Middle frontal gyrus (tissue), 1 donor: ENCODE measurements around the gene FOXP1.

Source experiments
- DNase-seq: peaks from one replicate; pipeline ENCODE4 v3.0.0-alpha.2; 2015; ENCODE audit warnings: low spot score; ENCODE audit errors: extremely low spot score

The FOXP1 gene

DNA sequence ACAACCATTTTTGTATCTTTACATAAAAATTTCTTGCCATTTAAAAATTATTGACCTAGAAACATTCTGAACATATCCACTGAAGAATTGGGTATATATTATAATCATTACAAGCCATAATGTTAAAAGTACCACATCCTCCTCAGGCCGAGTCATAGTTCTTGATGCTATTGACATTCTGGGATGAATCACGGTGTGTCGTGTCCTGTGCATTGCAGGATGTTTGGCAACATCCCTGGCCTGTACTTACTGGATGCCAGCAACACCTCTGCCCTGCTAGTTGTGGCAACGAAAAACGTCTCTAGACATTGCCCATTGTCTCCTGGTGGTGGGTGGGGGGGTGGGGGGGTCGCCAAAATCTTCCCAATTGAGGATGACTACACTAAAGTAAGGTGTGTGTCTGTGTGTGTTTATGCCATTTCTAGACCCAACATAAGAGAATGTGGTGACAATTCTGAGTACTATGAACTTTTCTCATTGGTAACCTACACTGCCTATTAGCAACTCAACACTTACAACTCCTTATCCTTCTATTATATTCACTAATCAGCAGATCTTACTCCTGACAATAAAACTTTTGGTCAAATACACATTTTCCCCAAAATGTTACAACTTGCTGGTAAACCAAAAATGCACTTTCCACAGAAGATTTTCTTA is 471.6 kb downstream of the FOXP1 start:
- DNase-seq, result no peak

DNA sequence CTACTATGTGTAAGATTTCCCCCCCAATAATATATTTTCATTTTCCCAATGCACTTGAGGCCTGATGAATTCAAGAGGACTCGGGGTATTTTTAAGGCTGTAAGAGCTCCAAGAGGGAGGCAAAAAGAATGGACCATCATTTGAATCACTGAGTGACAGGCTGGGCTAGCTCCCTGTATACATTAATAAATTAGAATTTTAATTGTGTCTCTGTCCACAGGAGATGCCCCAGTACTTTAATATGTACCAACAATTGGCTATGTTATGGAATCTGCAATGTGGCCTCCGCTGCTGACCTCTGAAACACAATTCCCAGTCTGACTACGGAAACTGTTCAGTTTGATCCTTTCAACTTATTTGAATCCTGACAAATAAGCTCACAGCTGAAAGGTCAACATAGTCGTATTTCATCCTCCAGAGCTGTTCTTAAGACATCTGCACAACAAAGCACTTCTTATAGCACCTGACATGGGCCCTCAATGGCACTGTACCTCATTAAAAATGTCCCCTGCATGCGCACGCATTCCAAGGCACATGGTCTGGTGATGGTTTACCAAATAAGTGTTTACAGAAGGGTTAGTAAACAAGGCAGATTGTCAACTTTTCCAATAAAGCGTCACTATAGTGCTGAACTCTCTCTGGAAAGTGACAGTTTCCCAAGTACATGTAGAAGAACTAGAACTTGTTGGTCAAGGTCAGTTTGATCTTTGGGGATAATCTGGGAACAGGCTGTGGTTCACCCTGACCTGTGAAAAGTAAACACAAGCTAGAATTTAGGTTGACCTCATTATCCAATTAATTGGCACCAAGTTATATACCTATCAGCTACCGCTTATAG is 472.9 kb downstream of the FOXP1 start:
- DNase-seq, result no peak

DNA sequence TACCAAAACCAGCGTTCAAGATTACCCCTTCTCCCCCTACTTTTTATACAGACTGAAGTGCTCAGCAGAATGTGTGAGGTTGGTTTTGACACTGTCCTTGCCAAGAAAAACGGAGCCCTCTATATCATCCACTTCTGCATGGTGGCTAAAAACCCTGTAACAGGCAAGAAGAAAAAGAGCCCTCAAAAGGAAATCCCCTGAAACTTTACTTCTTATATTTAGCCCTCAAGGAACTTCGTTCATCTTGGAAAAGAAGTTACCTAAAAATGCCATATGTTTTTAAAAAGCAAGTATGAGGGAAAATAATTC is 473.6 kb downstream of the FOXP1 start:
- no peak for DNase-seq

DNA sequence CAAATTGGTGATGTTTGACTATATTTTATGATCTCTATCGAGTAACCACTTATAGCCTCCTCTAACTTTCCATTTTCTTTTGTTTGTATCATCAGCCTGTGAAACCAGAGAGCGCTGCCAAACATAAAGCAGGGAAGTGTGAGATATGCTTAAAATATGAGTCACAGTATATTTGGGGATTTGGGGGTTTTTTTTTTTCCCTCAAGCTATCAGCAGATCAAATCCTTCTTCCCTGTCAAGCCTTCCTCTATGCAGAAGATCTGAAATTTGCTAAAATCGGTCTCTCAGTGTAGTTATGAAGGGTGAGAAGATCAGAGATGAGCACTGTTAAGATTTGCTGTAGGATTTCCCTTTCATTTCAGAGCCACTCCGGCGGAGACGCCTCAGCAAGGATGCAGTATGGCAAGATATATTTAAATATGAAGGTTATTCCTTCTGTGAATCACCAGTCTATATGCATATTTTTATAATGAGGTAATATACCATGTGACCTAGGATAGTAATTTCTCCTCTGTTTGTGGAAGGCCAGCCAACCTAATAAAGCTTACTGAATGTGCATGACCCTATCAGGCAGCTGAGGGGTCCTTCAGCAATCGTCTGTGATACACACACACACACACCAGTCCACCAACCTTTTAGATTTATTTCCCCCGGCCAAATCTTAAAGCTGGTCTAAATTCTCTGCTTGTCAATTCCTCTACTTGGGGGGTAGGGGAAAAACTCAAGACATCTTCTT is 474.1 kb downstream of the FOXP1 start:
- DNase-seq, result no peak

DNA sequence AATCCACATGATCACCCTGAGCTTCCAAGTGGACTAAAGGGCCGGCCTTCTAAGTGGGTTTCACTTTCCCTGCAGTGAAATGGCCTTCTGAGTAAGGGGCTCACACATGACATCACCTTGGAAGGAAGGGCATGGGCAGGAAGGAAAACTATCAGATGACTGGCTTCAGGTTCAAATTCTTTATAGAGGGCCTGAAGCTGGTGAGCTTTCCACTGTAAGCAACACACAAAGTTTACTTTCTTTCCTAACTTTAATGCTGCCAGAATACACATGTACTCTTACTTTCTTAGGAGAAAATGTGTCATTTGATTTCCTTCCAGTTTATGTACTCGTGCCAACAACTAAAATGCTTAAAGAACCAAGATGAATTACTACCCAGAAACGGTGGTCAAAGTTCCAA is 475.6 kb downstream of the FOXP1 start:
- DNase-seq, result no peak

DNA sequence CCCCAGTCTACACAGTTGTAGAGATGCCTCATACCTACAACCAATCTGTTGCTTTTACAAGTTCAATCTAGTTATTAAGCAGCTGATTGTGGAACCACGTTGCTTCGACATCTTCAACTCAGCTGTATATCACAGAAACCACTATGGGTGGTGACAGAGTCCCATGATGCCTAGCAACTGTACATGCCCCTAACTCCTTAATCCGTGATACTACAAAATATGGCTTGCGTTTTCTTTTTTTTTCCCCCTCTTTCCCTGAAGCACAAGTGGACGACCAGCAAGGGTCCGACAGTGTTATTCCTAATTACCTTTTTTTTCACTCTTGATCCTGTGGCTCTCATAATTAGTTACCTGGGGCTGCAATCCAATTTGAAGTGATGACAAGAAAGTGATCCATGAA is 478.6 kb downstream of the FOXP1 start:
- DNase-seq, result no peak

DNA sequence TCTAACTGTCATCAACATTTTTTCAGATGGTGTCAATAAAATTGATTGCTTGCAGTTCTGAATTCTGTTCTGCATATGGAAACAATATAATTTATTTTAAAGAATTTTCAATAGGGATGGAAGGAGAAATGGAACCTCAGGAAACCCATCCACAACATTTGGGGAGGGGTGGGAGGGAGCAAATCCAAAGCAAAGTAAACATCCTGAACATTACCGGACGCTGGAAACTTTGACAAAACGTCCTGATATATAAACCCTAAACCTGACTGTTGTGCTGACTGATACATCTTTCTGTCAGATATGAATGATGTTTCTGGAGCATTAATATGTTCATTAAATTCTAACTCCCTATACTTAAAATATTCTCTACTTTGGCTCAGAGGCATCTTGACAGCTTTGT is 479.0 kb downstream of the FOXP1 start:
- no peak for DNase-seq

DNA sequence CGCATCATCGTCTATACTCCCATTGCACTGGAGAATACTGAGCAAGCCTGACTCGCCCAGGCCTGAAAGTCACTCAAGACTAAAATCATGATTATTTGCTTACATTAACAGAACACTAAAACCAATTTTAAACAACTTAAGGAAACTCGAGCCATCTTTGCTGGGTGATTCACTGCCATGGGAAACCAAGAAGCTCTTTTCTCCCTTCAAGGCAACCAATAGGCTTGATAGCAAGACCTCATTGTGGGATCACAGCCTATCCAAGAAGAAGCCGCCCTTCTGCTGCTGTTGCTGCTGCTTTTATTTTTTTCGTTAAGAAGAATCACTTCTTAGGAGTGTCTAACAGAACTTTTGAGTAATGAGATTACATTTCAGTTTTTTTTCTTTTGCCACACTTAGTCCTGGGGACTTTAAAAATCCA is 479.4 kb downstream of the FOXP1 start:
- no peak for DNase-seq

DNA sequence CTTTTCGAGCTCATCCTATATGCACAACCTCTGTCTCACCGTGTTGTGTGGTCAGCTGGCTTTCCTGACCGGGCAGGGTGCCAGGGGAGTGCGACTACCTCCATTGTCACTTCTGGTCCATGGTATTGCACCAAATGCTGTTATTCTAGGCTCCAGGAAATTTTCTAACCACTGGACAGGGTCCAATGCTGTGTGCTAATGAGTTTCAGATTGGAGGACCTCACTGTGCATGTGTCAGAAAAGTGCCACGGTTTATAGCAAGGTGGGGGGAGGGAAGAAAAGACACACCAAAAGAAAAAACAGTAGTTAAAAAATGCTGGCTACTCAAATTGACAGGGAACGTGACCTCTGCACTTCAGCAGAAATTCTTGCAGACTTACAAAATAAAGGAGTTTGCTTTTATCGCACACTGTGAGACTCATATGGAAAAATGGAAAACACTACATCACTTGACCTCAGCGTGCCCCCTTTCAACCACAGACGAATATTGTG is 480.1 kb downstream of the FOXP1 start:
- DNase-seq, result no peak

DNA sequence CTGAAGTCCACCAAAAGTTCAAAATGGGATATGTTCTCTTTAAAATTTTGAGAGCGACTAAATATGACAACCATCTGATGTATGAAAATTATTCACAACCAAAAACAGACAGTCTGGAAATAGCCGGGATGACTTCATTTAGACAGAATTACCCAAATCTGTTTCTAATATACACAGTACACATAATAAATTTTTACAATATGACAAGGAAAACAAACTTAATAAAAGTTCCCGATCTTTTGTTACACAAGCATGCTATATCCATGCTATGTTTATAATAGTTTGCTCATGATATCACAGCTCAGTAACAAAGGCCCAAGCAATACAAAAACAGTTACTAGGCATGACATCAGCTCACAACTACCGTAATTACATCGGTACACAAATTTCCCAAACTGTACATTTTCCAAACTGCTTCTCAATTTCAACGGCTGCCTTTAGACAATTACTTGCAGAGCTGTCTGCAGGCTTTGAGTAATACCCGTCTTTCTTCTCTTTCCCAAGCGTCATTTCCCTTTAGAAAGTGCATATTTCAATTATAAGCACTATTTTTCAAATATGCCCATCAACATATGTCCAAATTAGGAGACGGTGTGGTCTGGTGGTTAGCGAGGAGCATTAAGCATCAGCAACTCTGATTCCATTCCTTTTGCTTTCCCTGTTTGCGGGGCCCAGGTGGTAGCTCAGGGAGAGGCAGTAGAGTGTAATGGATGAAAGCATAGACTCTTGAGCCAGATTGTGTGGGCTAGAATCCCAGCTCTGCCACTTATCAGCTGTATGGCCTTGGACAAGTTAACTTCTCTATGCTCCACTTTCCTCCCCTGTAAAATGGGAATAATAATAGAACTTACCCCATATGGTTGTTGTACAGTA is 481.2 kb downstream of the FOXP1 start:
- no peak for DNase-seq

DNA sequence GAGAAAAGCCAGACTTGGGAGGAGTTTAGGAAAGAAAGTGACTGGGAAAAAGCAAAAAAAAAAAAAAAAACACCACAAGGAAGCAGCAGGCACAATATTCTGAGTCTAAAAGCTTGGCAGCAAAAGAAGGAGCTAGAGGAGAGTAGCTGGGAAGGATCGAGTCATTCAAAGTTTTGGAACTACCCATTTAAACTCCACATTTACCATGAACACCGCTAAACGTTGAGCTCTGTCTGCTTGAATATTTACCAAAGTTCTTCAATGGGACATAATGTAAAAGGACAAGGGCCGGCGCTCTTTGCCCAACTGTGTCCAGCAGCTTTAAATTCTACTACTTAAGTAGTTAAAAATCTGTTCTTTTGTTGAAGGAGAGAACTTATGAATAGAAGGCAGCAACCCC is 481.9 kb downstream of the FOXP1 start:
- no peak for DNase-seq

DNA sequence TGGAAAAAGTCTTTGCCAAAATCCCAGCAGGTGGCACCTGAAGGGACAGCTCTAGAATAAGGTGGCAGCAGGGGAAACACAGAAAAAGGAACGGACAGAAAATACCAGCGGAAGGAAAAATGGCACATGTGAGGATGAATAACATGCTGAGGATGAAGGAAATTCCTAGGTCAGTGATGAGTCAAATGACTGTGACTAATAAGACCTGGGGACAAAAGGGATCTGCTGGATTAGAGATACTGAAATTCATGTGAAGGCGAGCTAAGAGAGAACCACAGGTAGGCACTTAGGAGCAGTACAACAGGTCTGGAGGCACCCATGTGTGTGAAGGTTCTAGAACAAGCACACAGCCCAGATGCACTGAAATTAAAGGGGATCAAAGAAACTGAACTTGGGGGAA is 482.5 kb downstream of the FOXP1 start:
- no peak for DNase-seq

DNA sequence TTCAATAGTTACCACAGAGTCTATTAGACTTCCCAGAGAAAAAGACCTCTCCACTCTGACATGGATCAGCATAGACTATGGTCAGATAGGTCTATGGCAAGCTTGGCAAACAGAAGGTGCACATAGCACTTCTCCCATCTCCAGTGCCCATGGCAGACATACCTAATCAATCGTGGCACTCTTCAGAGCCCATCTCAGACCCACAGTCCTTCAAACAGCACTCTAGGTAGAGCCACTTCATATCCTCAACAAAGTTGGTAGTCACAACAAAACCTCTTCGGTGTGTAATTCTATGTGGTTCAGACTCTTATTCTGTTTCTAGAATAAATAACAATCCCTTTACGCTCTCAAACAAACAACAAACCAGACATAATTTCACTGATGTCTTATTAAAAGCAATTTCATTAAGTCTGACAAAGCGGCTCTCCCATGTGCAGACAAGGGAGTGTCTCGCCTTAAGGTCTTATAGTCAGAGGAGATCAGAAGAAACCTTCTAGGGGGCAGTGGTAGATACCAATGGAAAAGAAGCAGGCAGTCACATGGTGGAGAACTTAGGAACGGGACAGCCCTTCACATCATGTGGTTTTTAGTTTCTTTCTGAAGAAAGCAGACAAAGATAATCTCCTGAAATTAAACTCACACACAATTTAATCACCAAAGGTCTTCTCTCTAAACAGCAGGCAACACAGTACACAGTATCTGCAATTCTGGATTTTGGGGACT is 483.4 kb downstream of the FOXP1 start:
- no peak for DNase-seq

DNA sequence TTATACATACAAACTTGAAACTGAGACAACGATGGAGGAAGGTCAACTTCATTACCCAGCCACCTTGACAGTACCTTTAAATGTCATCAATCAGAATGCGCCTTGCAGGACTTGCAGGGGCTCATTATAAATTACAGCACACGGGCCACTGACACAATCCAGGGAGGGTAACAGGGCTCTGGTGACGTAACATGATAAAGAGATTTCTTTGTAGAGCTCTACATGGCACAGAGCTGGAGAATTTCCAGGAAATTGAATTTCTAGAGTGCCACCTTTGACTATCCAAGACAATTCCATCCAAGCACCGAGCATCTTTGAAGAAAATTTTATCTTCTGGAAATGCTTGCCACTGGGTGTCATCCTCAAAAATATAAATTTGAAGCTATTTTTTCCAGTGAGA is 486.0 kb downstream of the FOXP1 start:
- no peak for DNase-seq

DNA sequence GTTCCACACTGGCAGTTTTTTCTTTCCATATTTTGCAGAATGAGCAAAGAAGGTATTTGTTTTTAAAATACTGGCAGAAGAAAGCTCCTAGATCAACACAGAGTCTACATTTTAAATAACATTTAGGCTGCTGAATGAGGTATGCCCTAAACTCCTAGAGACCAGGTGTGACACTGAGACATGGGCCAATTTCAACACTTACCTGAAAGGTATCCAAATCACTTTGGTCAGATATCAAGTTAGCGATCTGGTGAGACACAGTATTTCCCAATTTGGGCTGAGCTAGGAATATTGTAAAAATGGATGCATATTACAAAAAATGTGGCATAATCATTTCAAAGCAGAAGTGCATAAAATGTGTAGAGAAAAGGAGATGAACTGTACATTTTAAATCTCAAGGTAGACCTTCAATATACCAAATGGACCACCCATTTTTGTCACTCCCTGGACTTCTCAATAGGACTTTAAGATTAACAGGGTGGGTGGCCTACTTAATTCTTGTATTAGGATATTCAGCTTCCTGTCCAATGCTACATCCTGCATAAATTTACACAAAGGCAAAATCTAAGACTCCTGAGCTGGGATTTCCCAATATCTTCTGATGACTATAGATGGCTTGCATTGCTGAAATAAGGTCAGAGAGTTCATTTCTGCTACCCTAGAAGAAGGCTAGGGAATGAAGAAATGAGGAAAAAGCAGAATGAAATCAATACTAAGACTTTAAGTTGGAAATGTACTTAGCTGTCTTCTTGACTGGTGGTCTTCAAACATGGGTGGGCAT is 487.8 kb downstream of the FOXP1 start:
- DNase-seq, result no peak

DNA sequence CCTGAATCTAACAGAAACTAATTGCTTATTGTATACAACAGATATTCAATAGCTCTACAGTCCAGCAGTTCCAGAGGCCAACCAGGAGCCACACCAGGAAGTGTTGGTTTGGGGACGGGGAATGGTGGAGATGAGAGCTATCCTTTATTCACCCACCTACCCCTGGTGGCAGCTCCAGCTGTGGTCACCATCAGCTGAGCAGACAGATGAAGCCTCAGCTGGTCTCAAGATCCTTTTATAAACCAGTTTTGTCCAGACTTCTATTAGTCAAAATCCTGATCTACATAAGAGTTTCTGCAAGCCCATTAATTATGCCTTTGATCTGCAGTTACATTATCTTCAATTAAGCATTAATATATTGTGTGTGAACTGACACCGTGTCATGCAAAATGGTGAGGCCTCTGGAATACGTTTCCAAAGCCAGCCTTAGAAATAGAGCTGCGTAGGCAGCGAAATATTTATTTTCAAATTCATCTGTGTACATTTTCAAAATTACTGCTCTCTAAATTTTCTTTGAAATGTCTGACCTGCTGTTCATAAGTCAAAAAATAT is 488.8 kb downstream of the FOXP1 start:
- DNase-seq, result no peak

DNA sequence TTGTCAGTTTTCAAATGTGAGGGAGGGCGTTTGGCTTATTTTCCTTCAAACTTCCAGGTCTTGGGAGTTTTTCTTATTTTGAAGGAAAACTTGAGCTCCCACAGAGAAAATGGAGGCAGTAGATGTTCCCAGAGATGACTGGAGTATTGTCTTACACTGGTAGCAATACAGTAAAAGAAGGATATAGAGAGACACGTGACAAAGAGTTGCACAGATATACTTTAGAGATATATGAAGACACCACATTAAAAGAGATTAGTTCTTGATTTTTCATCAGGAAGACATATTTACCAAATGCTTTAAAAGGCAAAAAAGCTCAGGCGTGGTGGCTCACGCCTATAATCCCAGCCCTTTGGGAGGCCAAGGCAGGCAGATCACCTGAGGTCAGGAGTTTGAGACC is 490.9 kb downstream of the FOXP1 start:
- no peak for DNase-seq

DNA sequence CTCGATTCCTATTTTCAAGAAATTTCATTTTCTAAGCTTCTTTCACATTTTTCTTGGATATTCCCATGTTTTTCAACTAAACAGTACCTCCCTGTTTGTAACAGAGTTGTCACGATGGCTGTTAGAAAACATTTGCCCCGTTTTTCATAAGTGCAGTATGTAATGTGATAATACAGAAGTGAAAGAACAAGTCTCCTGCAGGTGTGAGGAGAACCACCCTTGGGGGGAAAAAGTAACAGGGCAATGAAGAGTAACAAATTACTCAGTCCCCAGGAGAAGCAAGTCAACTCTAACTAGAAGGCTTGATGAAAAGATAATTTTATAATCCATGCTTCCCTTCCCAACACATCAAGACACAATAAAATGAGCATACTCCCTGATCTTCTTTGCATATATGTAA is 493.3 kb downstream of the FOXP1 start:
- DNase-seq, result no peak

DNA sequence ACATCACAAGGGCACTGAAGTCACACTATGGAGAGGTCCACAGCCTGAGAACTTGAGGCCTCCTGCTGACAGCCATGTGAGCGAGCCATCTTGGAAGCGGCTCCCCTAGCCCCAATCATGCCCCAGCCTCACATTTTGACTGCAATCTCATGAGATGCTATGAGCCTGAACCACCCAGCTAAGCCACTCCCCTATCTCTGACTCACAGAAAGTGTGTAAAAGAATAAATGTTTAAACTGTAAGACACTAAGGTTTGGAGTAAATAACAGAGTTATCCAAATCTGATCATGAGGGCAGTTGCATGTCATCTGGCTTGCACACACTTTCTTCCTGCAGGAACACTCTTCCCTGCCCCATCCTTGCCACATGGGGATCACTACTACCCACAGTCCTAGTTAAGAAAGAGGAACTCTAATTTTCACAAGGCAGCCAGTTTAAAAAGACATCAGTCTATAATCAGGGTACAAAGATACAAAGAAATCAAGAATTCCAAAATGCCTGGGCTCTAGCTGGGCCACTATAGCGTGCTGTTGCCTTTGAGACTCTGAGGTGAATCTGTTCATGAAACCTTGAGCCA is 494.2 kb downstream of the FOXP1 start:
- DNase-seq, result no peak
